OCI-LY7 (cell line): ENCODE measurements around the gene VIPR1. TPM values are rescaled to one million over a fixed set of nuclear protein-coding genes. Genes with fewer than 3 reads are reported as not detected.
"Not testable (repeated sequence)": the region's sequence is repeated elsewhere in the genome, so short reads cannot be mapped to it uniquely, and the experiment has no call there.

Experiments used
- BruUV-seq: library from RNA; stranded (reverse); fragments of 400-500 nt; replicated peaks from 2 replicates; lab custom pipeline; 2021; lab: Mats Ljungman, UMichigan
- CTCF ChIA-PET: fragments of 300-600 bp; sonication (Branson Sonifier 250); formaldehyde crosslinking; loops from one replicate; lab custom pipeline; 2022; ENCODE audit warnings: antibody characterized with exemption; ENCODE audit not compliant: unreplicated experiment; lab: Charles Lee
- POLR2A ChIA-PET: fragments of 300-600 bp; sonication (Branson Sonifier 250); formaldehyde crosslinking; loops from one replicate; lab custom pipeline; 2022; ENCODE audit warnings: antibody characterized with exemption; lab: Charles Lee
- DNase-seq: peaks from one replicate; pipeline ENCODE4 v3.0.0-alpha.2; 2015; ENCODE audit warnings: low spot score
- H2AFZ ChIP-seq: fragments of 200-600 bp; sonication (generic), shearing (Covaris generic); 2 replicates; pipeline ENCODE4 v1.6.1; 2014; ENCODE audit warnings: mild to moderate bottlenecking, antibody characterized with exemption, low read length, moderate library complexity
- H3K27ac ChIP-seq: fragments of 200-600 bp; sonication (generic); 2 replicates; pipeline ENCODE4 v1.5.1; 2014; ENCODE audit warnings: mixed run types, low read depth, mild to moderate bottlenecking, moderate library complexity, low read length, inconsistent platforms; ENCODE audit not compliant: poor library complexity, severe bottlenecking
- H3K36me3 ChIP-seq: fragments of 200-600 bp; sonication (generic); 2 replicates; pipeline ENCODE4 v1.6.1; 2014; ENCODE audit warnings: mild to moderate bottlenecking, antibody characterized with exemption, low read length, moderate library complexity, mixed read lengths; ENCODE audit not compliant: insufficient read depth
- H3K4me1 ChIP-seq: fragments of 200-600 bp; sonication (generic); 2 replicates; pipeline ENCODE4 v1.5.1; 2014; ENCODE audit warnings: mild to moderate bottlenecking, low read length; ENCODE audit not compliant: insufficient read depth, poor library complexity, severe bottlenecking
- H3K4me2 ChIP-seq: fragments of 200-600 bp; sonication (generic); 2 replicates; pipeline ENCODE4 v1.6.1; 2014; ENCODE audit warnings: mild to moderate bottlenecking, low read length
- H3K4me3 ChIP-seq: fragments of 200-600 bp; sonication (generic); 2 replicates; pipeline ENCODE4 v1.5.1; 2014; ENCODE audit warnings: mild to moderate bottlenecking, low read depth, low read length; ENCODE audit not compliant: poor library complexity, severe bottlenecking
- H3K79me2 ChIP-seq: fragments of 200-600 bp; sonication (generic); 2 replicates; pipeline ENCODE4 v1.6.1; 2016; ENCODE audit warnings: low read depth, mild to moderate bottlenecking, low read length, moderate library complexity, mixed read lengths; ENCODE audit not compliant: insufficient read depth
- H3K9me2 ChIP-seq: fragments of 200-600 bp; sonication (generic); 2 replicates; pipeline ENCODE4 v1.6.1; 2016; ENCODE audit warnings: mild to moderate bottlenecking, low read length, mixed read lengths; ENCODE audit not compliant: insufficient read depth
- H3K9me3 ChIP-seq: fragments of 200-600 bp; sonication (generic); 2 replicates; pipeline ENCODE4 v1.6.1; 2014; ENCODE audit warnings: mild to moderate bottlenecking, mixed run types, low read length, mixed read lengths
- H4K20me1 ChIP-seq: fragments of 200-600 bp; sonication (generic); 2 replicates; pipeline ENCODE4 v1.6.1; 2014; ENCODE audit warnings: mild to moderate bottlenecking, antibody characterized with exemption, low read length, moderate library complexity, mixed read lengths; ENCODE audit not compliant: insufficient read depth
- CTCF ChIP-seq: fragments of 200-600 bp; sonication (generic); conservative IDR thresholded peaks from 2 replicates; pipeline ENCODE4 v1.5.1; 2014; ENCODE audit warnings: mild to moderate bottlenecking, antibody characterized with exemption, low read length, moderate library complexity, mixed read lengths
- EZH2phosphoT487 ChIP-seq: fragments of 200-600 bp; sonication (generic); IDR thresholded peaks from 2 replicates; pipeline ENCODE4 v1.6.1; 2018; ENCODE audit warnings: low read depth, borderline replicate concordance, mild to moderate bottlenecking, mixed run types, antibody characterized with exemption, low read length, moderate library complexity, mixed read lengths
- intact Hi-C: fragments of 100-400 bp; cut with micrococcal nuclease; formaldehyde crosslinking; loops from one replicate; pipeline ENCODE4 v1.10.0; 2022; ENCODE audit not compliant: unreplicated experiment
- total RNA-seq, 2 experiments: library from RNA; depleted of rRNA in 1 of 2; stranded (reverse); fragments of >200 nt in 1 of 2; shearing (Covaris generic) in 1 of 2; gene quantifications; 2 replicates each; pipeline ENCODE4 v1.2.3, GENCODE V29; 2014 to 2022

VIPR1 gene
- total RNA-seq, 2 experiments from 2014 or later = not detected

DNA sequence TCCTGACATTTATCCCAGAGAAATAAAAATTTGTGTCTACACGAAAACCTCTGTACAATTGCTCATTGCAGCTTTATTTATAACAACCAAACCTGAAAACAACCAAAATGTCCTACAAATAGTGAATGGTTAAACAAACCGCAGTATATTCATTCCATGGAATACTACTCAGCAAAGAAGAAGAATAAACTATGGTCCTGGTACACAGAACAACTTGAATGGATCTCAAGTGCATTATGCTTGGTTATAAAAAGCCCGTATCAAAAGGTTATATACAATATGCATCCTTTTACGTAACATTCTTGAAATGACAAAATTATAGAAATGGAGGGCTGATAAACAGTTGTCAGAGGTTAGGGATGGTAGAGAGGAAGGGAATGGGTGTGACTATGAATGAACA is 75.6 kb downstream of the VIPR1 start:
- intact Hi-C loops = no loop called here
- CTCF ChIA-PET = interaction anchor here (1.1 kb wide), 1 partner anchor 23 kb away, joined by 3 read pairs; the partner anchor contains the start of gene NKTR
- Histone ChIP-seq H3K4me1 (peaks cover 21% of the 10 kb centered on the region), H3K4me3 (no peak overlapping the region), H3K4me2 (no peak overlapping the region), H3K9me3 (peaks cover 26% of the 10 kb centered on the region), H3K27ac (no peak overlapping the region), H3K9me2 (no peaks in the 10 kb centered on the region), H3K79me2 (peaks cover 34% of the 10 kb centered on the region; the same call in 1 of the 2 replicates), H2AFZ (no peak overlapping the region), H3K36me3 (peaks cover 49% of the 10 kb centered on the region), H4K20me1 (no peaks in the 10 kb centered on the region)
- POLR2A ChIA-PET = interaction anchor here (0.9 to 2.4 kb wide), 3 partner anchors 12 to 22 kb away, joined by 3 to 11 read pairs (median 4); partner anchors contain the start of gene SS18L2
- TF ChIP-seq CTCF (no peak), EZH2phosphoT487 (no peak)
- BruUV-seq = no TSS peak
- no peak for DNase-seq

DNA sequence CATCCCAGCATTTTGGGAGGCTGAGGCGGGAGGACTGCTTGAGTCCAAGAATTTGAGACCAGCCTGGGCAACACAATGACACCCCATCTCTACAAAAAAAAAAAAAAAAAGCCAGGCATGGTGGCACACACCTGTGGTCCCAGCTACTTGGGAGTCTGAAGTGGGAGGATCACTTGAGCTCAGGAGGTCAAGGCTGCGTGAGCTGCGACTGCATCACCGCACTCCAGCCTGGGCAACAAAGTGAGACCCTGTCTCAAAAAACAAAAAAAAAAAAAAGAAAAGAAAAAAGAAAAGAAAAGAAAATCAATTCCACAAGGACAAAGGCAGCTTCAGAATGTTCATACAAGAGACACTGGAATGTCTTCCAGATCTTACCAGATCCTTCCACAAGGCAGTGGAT is 76.9 kb downstream of the VIPR1 start:
- BruUV-seq, H3K27ac ChIP-seq, H3K4me3 ChIP-seq, H3K9me2 ChIP-seq, H4K20me1 ChIP-seq, DNase-seq, intact Hi-C loops, H2AFZ ChIP-seq: not testable (repeated sequence)
- Histone ChIP-seq H3K79me2 (peaks cover 39% of the 10 kb centered on the region; the same call in 1 of the 2 replicates), H3K36me3 (peaks cover 36% of the 10 kb centered on the region), H3K4me2 (peak overlapping the region; percentile 96; the same call in 1 of the 2 replicates), H3K4me1 (peaks cover 27% of the 10 kb centered on the region), H3K9me3 (peaks cover 18% of the 10 kb centered on the region)
- ChIA-PET CTCF (interaction anchor here (1.1 kb wide), 1 partner anchor 21 kb away, joined by 3 read pairs; the partner anchor contains the start of gene NKTR), POLR2A (interaction anchor here (0.7 to 1.4 kb wide), 4 partner anchors 11 to 226 kb away, joined by 3 to 4 read pairs (median 4); partner anchors contain the start of gene SS18L2)

DNA sequence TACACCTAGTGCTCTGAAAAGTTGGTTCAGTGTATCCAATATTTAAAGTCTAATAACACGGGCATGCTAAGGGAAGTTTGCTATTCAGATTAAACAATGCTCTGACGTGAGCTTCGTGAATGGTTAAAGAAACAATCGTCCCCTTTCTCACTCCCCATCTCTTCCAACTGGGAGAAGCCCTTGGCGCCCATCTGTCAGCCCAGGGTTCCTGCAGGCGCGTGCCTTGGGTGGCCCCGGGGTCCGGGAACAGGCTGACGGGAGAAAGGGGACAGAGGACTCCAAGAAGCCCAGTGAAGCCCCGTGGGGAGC is 78.9 kb downstream of the VIPR1 start:
- H3K4me2 ChIP-seq = peak overlapping the region; percentile 96
- no peaks in the 10 kb centered on the region for H3K9me2 ChIP-seq
- H3K36me3 ChIP-seq = peaks cover 18% of the 10 kb centered on the region
- H3K79me2 ChIP-seq = peaks cover 34% of the 10 kb centered on the region; the same call in 1 of the 2 replicates
- CTCF ChIA-PET = interaction anchor here (1.9 kb wide), 1 partner anchor 19 kb away, joined by 6 read pairs; the partner anchor contains the start of gene NKTR
- H3K4me3 ChIP-seq = peak overlapping the region; percentile 94
- POLR2A ChIA-PET = interaction anchor here (0.6 to 3.9 kb wide), 13 partner anchors 9 to 213 kb away, joined by 3 to 33 read pairs (median 4); partner anchors contain the start of genes NKTR and SS18L2
- peak overlapping the region; percentile 66 for H2AFZ ChIP-seq
- intact Hi-C loops = no loop called here
- DNase-seq = no peak
- TF ChIP-seq CTCF (no peak), EZH2phosphoT487 (no peak)
- peak overlapping the region; percentile 74 for H3K27ac ChIP-seq
- no peaks in the 10 kb centered on the region for H4K20me1 ChIP-seq
- BruUV-seq = no TSS peak
- peaks cover 27% of the 10 kb centered on the region for H3K4me1 ChIP-seq
- H3K9me3 ChIP-seq = no peaks in the 10 kb centered on the region
